Measurements from ENCODE around the gene CHODL.

The CHODL gene

DNA sequence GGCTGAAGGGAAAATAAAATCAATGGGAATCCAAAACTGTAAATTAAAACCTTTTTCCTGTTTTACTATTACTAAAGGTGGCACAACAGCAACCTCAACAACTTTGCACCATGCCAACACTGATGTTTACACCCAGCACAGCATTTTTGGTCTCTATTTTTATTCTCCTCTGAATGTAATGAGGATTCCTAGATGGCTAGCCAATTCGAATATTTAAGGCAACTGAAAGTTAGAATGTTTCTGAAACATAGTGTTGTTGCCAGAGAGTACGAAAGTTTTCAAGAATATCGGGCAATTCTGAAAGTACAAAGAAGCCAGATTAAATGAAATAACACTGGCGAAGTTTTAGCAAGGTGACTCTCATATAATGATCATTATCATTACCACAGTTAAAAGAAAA lies 40.7 kb downstream of the CHODL start:
- H3K27me3 ChIP-seq (ENCODE audit: control insufficient read depth, insufficient read depth, low read length): no peaks in the 10 kb centered on the region
- H3K9me3 ChIP-seq (ENCODE audit: control insufficient read depth, insufficient read depth, low read length): no peaks in the 10 kb centered on the region
- H3K4me3 ChIP-seq (ENCODE audit: low read depth, low read length): no peak overlapping the region
- no peaks in the 10 kb centered on the region for H3K36me3 ChIP-seq (ENCODE audit: control insufficient read depth, insufficient read depth, low read length)
- H3K4me1 ChIP-seq (ENCODE audit: control insufficient read depth, insufficient read depth, low read length): no peaks in the 10 kb centered on the region
- H3K9ac ChIP-seq (ENCODE audit: low read depth, low read length): no peak overlapping the region
- no peak overlapping the region for H3K27ac ChIP-seq (ENCODE audit: low read depth, low read length)

DNA sequence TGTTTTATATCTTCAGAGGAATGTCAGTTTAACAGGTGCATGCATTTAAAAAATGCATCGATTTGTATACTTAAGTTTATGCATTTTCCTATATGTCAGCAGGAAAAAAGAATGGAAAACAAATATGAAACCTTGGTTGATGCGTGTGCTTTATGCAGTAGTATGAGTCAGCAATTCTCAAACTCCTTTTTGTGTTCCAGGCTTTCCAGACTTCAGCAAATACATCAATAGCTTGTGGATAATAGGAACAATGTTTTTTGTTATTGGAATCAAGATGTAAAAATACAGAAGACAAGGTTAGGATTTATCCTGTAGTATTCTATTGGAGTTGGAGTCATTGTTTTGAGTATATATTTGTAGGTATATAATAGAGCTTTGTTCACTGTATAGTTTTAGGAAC lies 45.2 kb downstream of the CHODL start:
- Histone ChIP-seq H3K9me3 (ENCODE audit: control insufficient read depth, insufficient read depth, low read length) (no peaks in the 10 kb centered on the region), H3K4me3 (ENCODE audit: low read depth, low read length) (no peak overlapping the region), H3K27me3 (ENCODE audit: control insufficient read depth, insufficient read depth, low read length) (no peaks in the 10 kb centered on the region), H3K27ac (ENCODE audit: low read depth, low read length) (no peak overlapping the region), H3K36me3 (ENCODE audit: control insufficient read depth, insufficient read depth, low read length) (no peaks in the 10 kb centered on the region), H3K9ac (ENCODE audit: low read depth, low read length) (no peak overlapping the region), H3K4me1 (ENCODE audit: control insufficient read depth, insufficient read depth, low read length) (no peaks in the 10 kb centered on the region)

DNA sequence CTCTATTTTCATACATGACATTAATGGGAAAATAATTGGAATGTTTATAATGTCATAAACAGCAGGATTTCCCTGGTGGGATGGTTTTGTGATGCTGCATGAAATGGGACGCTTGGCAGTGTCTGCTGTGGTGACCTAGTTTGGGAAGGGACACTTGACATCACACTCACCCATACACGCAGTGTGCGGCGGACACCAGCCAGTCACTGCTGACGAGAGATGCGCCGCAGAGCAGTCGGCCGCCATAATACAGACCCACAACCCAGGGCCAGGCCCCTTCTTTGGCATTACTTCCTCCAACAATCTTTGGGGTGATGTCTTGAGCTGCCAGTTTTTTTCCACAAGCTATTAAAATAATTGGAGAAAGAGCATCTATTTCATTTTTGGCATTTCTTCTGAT lies 49.5 kb downstream of the CHODL start:
- Histone ChIP-seq H3K9me3 (ENCODE audit: control insufficient read depth, insufficient read depth, low read length) (no peaks in the 10 kb centered on the region), H3K27ac (ENCODE audit: low read depth, low read length) (no peak overlapping the region)

DNA sequence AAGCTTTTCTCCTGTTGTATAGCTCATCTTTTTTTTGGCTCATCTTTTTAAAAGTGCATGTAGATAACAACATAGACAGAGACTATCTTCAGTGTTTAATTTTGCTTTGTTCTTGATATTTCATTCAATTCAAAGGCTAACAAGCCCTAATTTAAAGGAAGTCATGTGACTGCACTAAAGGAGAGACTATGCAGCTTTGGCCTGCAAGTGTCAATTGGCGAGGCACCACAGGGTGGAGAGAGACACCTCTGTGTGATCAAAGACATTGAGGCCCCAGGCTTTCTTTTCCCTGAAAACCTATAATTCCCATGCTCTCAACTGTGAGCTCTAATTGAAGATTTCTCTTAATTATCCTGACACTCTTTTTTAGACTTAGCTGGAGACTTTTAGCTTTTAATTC lies 53.6 kb downstream of the CHODL start:
- Histone ChIP-seq H3K36me3 (ENCODE audit: control insufficient read depth, insufficient read depth, low read length) (no peaks in the 10 kb centered on the region), H3K9me3 (ENCODE audit: control insufficient read depth, insufficient read depth, low read length) (no peaks in the 10 kb centered on the region), H3K4me1 (ENCODE audit: control insufficient read depth, insufficient read depth, low read length) (peaks cover 9% of the 10 kb centered on the region), H3K27ac (ENCODE audit: low read depth, low read length) (no peak overlapping the region), H3K27me3 (ENCODE audit: control insufficient read depth, insufficient read depth, low read length) (no peaks in the 10 kb centered on the region), H3K4me3 (ENCODE audit: low read depth, low read length) (no peak overlapping the region), H3K9ac (ENCODE audit: low read depth, low read length) (no peak overlapping the region)

More for the DNA sequence above, 49.5 kb downstream of the CHODL start:
- Histone ChIP-seq H3K27me3 (ENCODE audit: control insufficient read depth, insufficient read depth, low read length) (no peaks in the 10 kb centered on the region), H3K4me1 (ENCODE audit: control insufficient read depth, insufficient read depth, low read length) (peaks cover 6% of the 10 kb centered on the region), H3K4me3 (ENCODE audit: low read depth, low read length) (no peak overlapping the region), H3K9ac (ENCODE audit: low read depth, low read length) (no peak overlapping the region), H3K36me3 (ENCODE audit: control insufficient read depth, insufficient read depth, low read length) (no peaks in the 10 kb centered on the region)
